CD14-positive monocyte (primary cell): ENCODE data around the gene SH3BP5. TPM values are rescaled to one million over a fixed set of nuclear protein-coding genes. Genes with fewer than 3 reads are reported as not detected.

ENCODE experiments used
- DNase-seq, 3 donors: peaks; one replicate each; pipeline ENCODE4 v3.0.0-alpha.2; 2011 to 2022
- H2AFZ ChIP-seq: 2 replicates; pipeline ENCODE4 v1.6.0; 2012; ENCODE audit warnings: mild to moderate bottlenecking, low read depth, low read length, inconsistent platforms; ENCODE audit not compliant: insufficient read depth, poor library complexity, severe bottlenecking
- H3K27ac ChIP-seq, 2 donors: 1 replicate in 1 of 2; 2 replicates in 1 of 2; pipeline ENCODE4 v1.5.1; 2012 to 2013; ENCODE audit warnings: low read length in 2 of 2, control low read depth in 1 of 2, inconsistent platforms in 1 of 2, low read depth in 1 of 2, mild to moderate bottlenecking in 1 of 2
- H3K27me3 ChIP-seq, 2 donors: one replicate each; pipeline versions ENCODE4 v1.6.0 to v1.6.1; 2011 to 2013; ENCODE audit warnings: low read length in 2 of 2; ENCODE audit not compliant: control insufficient read depth in 2 of 2, insufficient read depth in 2 of 2
- H3K36me3 ChIP-seq, 2 donors: replicated peaks in 1 of 2; 1 replicate in 1 of 2; 2 replicates in 1 of 2; pipeline versions ENCODE4 v1.5.1 to v1.6.1; 2012 to 2013; ENCODE audit warnings: low read length in 2 of 2, control low read depth in 1 of 2, inconsistent platforms in 1 of 2, mild to moderate bottlenecking in 1 of 2; ENCODE audit not compliant: insufficient read depth in 2 of 2, control insufficient read depth in 1 of 2
- H3K4me1 ChIP-seq, 2 donors: 1 replicate in 1 of 2; 2 replicates in 1 of 2; pipeline versions ENCODE4 v1.5.1 to v1.6.1; 2012 to 2013; ENCODE audit warnings: low read length in 2 of 2, control low read depth in 1 of 2, inconsistent platforms in 1 of 2, mild to moderate bottlenecking in 1 of 2, moderate library complexity in 1 of 2; ENCODE audit not compliant: insufficient read depth in 2 of 2, control insufficient read depth in 1 of 2
- H3K4me2 ChIP-seq: replicated peaks from 2 replicates; pipeline ENCODE3; 2012; ENCODE audit warnings: low read length, moderate library complexity, mild to moderate bottlenecking; ENCODE audit not compliant: poor library complexity, severe bottlenecking; ENCODE audit errors: extremely low read depth
- H3K4me3 ChIP-seq, 3 experiments: fragments of 200-600 bp in 1 of 3; sonication (generic) in 1 of 3; replicated peaks in 1 of 3; 1 replicate in 2 of 3; 2 replicates in 1 of 3; pipeline ENCODE4 v1.5.1; 2011 to 2013; ENCODE audit warnings: low read length in 3 of 3, mild to moderate bottlenecking in 3 of 3, control low read depth in 2 of 3, low read depth in 2 of 3, inconsistent platforms in 1 of 3, moderate library complexity in 1 of 3
- H3K79me2 ChIP-seq: 2 replicates; pipeline ENCODE4 v1.6.0; 2012; ENCODE audit warnings: mild to moderate bottlenecking, control low read depth, inconsistent platforms, low read length, moderate library complexity; ENCODE audit not compliant: insufficient read depth
- H3K9ac ChIP-seq: 2 replicates; pipeline ENCODE4 v1.6.0; 2017; ENCODE audit warnings: low read length, mild to moderate bottlenecking; ENCODE audit not compliant: insufficient read depth, poor library complexity, severe bottlenecking
- H3K9me3 ChIP-seq, 2 donors: replicated peaks in 1 of 2; 1 replicate in 1 of 2; 2 replicates in 1 of 2; pipeline versions ENCODE4 v1.5.1 to v1.6.1; 2012 to 2013; ENCODE audit warnings: low read length in 2 of 2, control low read depth in 1 of 2; ENCODE audit not compliant: control insufficient read depth in 1 of 2, insufficient read depth in 1 of 2
- H4K20me1 ChIP-seq: 2 replicates; pipeline ENCODE4 v1.6.0; 2012; ENCODE audit warnings: mild to moderate bottlenecking, low read length, control low read depth, moderate library complexity; ENCODE audit not compliant: insufficient read depth
- H3K27ac Mint-ChIP-seq, 7 donors: one replicate each; pipeline ENCODE4 v1.8.0; 2020; ENCODE audit warnings: mild to moderate bottlenecking in 7 of 7, mixed read lengths in 7 of 7, moderate library complexity in 6 of 7, inconsistent platforms in 2 of 7
- H3K27me3 Mint-ChIP-seq, 3 donors: one replicate each; pipeline ENCODE4 v1.8.0; 2021 to 2022; ENCODE audit warnings: low read depth in 3 of 3, mild to moderate bottlenecking in 3 of 3, mixed read lengths in 3 of 3, moderate library complexity in 3 of 3, inconsistent platforms in 1 of 3
- H3K36me3 Mint-ChIP-seq, 2 donors: one replicate each; pipeline ENCODE4 v1.8.0; 2020; ENCODE audit warnings: mixed read lengths in 2 of 2, inconsistent platforms in 1 of 2, mild to moderate bottlenecking in 1 of 2
- H3K4me1 Mint-ChIP-seq: one replicate; pipeline ENCODE4 v1.8.0; 2020; ENCODE audit warnings: mild to moderate bottlenecking, mixed read lengths
- H3K4me3 Mint-ChIP-seq, 2 donors: one replicate each; pipeline ENCODE4 v1.8.0; 2020; ENCODE audit warnings: mild to moderate bottlenecking in 2 of 2, mixed read lengths in 2 of 2, moderate library complexity in 1 of 2
- H3K9me3 Mint-ChIP-seq, 7 donors: one replicate each; pipeline ENCODE4 v1.8.0; 2020 to 2022; ENCODE audit warnings: mixed read lengths in 7 of 7, mild to moderate bottlenecking in 6 of 7, moderate library complexity in 6 of 7, inconsistent platforms in 2 of 7
- WGBS: methylation state at CpG from one replicate; pipeline ENCODE4 v1.1.5; 2013; ENCODE audit warnings: missing lambda C conversion rate; ENCODE audit not compliant: insufficient coverage; 5-methylcytosine and 5-hydroxymethylcytosine counted together
- intact Hi-C, 2 donors: fragments of 100-400 bp; cut with micrococcal nuclease; formaldehyde crosslinking; loops; one replicate each; pipeline versions ENCODE4 v1.15.0 to v1.15.1; 2023
- polyA plus RNA-seq, 3 donors: library from polyadenylated mRNA; depleted of rRNA in 1 of 3; unstranded in 2 of 3; stranded (reverse) in 1 of 3; fragments of 300-500 nt in 2 of 3; fragments of >200 nt in 1 of 3; fragmentation: Illumina TruSeq in 2 of 3; gene quantifications; 1 replicate in 2 of 3; 2 replicates in 1 of 3; pipeline ENCODE4 v1.2.3, GENCODE V29; 2012 to 2021
- TF ChIP-seq, protein P1 (sequence below): fragments of 200-600 bp; IDR thresholded peaks from one replicate; pipeline ENCODE4 v1.8.0; 2022; ENCODE audit warnings: antibody characterized with exemption, mild to moderate bottlenecking

SH3BP5 gene
- polyA plus RNA-seq, 3 donors, result 10.7 to 29.6 (median 22.8) TPM

DNA sequence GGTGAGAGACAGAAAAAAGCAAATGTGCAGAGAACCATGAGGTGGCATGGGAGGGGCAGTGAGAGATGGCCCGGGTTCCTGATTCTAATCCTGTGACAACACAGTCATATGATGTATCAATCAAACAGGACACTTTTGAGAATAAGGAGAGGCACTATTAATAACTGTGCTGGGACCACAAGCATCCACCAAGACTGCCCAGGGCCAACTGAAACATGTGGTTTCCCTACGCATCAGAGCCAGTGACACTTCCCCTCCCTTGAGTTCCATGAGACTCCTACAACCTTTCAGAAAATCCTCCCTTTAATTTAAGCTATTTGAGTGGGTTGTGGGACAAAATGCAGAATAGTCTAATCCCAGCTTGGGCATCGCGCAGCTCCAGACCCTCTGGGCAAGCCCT is 17.4 kb downstream of the SH3BP5 start:
- WGBS, result 53% methylated on average over 3 of the region's 4 CpGs
- H3K4me3 Mint-ChIP-seq, result no peak overlapping the region
- Histone ChIP-seq H3K36me3 (peaks cover 0 to 12% of the 10 kb centered on the region in 2 donors), H3K27me3 (no peaks in the 10 kb centered on the region), H3K4me3 (no peak overlapping the region), H3K9ac (no peak overlapping the region), H4K20me1 (peaks cover 48% of the 10 kb centered on the region), H3K9me3 (no peaks in the 10 kb centered on the region), H3K4me1 (peaks cover 36 to 52% of the 10 kb centered on the region in 2 donors), H3K27ac (no peak overlapping the region), H3K4me2 (no peak overlapping the region), H2AFZ (no peak overlapping the region), H3K79me2 (peaks cover 35% of the 10 kb centered on the region)
- H3K27ac Mint-ChIP-seq, result peak overlapping the region in 6 of 7 donors; percentile 19 to 86 (median 72)
- peaks cover 50% of the 10 kb centered on the region for H3K4me1 Mint-ChIP-seq
- intact Hi-C loops, result no loop called here
- H3K9me3 Mint-ChIP-seq, result no peaks in the 10 kb centered on the region
- peaks cover 41 to 46% of the 10 kb centered on the region in 2 donors for H3K36me3 Mint-ChIP-seq
- DNase-seq, result peak in 2 of 3 donors; percentile 39 to 65
- TF ChIP-seq, protein P1, sequence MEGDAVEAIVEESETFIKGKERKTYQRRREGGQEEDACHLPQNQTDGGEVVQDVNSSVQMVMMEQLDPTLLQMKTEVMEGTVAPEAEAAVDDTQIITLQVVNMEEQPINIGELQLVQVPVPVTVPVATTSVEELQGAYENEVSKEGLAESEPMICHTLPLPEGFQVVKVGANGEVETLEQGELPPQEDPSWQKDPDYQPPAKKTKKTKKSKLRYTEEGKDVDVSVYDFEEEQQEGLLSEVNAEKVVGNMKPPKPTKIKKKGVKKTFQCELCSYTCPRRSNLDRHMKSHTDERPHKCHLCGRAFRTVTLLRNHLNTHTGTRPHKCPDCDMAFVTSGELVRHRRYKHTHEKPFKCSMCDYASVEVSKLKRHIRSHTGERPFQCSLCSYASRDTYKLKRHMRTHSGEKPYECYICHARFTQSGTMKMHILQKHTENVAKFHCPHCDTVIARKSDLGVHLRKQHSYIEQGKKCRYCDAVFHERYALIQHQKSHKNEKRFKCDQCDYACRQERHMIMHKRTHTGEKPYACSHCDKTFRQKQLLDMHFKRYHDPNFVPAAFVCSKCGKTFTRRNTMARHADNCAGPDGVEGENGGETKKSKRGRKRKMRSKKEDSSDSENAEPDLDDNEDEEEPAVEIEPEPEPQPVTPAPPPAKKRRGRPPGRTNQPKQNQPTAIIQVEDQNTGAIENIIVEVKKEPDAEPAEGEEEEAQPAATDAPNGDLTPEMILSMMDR, result no peak
- H3K27me3 Mint-ChIP-seq, result peaks cover 0 to 7% (median 0%) of the 10 kb centered on the region in 3 donors

DNA sequence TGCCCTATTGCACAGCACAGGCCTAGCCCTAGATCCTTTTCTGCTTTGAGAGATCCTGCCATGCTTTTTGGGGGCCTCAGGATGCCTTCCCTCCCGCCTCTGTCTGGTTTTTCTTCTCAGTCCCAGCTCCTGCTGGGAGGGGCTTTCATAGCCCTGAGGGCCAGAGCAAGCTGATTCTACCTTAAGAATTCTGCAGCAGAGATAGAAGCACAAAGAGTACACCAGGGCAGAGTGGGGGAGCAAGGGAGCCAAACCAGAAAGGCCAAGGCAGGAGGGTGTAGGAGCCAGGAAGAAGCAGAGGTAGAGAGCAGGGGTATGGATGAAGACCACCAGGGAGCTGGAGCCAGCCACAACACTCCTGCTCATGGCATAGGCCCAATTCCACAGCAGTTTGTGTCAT is 18.1 kb downstream of the SH3BP5 start:
- Histone ChIP-seq H3K79me2 (peaks cover 28% of the 10 kb centered on the region), H3K4me2 (no peak overlapping the region)
- no peaks in the 10 kb centered on the region for H3K9me3 Mint-ChIP-seq

More for the DNA sequence above, 18.1 kb downstream of the SH3BP5 start:
- H3K27me3 Mint-ChIP-seq, result peaks cover 0 to 7% (median 0%) of the 10 kb centered on the region in 3 donors
- no peak for DNase-seq
- no peak overlapping the region for H3K4me3 ChIP-seq
- H3K36me3 ChIP-seq, result peaks cover 0 to 15% of the 10 kb centered on the region in 2 donors
- no peak overlapping the region for H3K4me3 Mint-ChIP-seq
- TF ChIP-seq, protein P1, result no peak
- H3K9ac ChIP-seq, result no peak overlapping the region
- peaks cover 43% of the 10 kb centered on the region for H4K20me1 ChIP-seq
- WGBS, result 100% methylated on average over 1 of the region's 1 CpG
- H3K4me1 Mint-ChIP-seq, result peaks cover 45% of the 10 kb centered on the region
- intact Hi-C loops, result no loop called here
- H3K27ac ChIP-seq, result no peak overlapping the region
- no peaks in the 10 kb centered on the region for H3K9me3 ChIP-seq
- no peak overlapping the region for H2AFZ ChIP-seq
- H3K27ac Mint-ChIP-seq, result peak overlapping the region in 5 of 7 donors; percentile 15 to 62 (median 59)
- peaks cover 43 to 45% of the 10 kb centered on the region in 2 donors for H3K36me3 Mint-ChIP-seq
- peaks cover 36 to 46% of the 10 kb centered on the region in 2 donors for H3K4me1 ChIP-seq
- H3K27me3 ChIP-seq, result no peaks in the 10 kb centered on the region
